Gastrocnemius medialis (tissue), 4 donors: ENCODE data around the gene MAPK8IP3. TPM values are rescaled to one million over a fixed set of nuclear protein-coding genes. Genes with fewer than 3 reads are reported as not detected.
"Not testable (repeated sequence)": the region's sequence is repeated elsewhere in the genome, so short reads cannot be mapped to it uniquely, and the experiment has no call there.

ENCODE experiments used
- ATAC-seq, 2 donors: fragments of 150-250 bp; one replicate each; pipeline ENCODE4 v1.9.1; 2016
- DNase-seq, 2 donors: peaks; one replicate each; pipeline ENCODE4 v3.0.0-alpha.2; 2019
- H3K27ac ChIP-seq, 4 donors: fragments of 200-600 bp; sonication (generic); 1 replicate in 1 of 4; 2 replicates in 3 of 4; pipeline ENCODE4 v1.5.1; 2016 to 2018; ENCODE audit warnings: mild to moderate bottlenecking in 2 of 4, moderate library complexity in 1 of 4
- H3K27me3 ChIP-seq, 3 donors: fragments of 200-600 bp; sonication (generic) in 2 of 3; 1 replicate in 1 of 3; 2 replicates in 2 of 3; pipeline versions ENCODE4 v1.5.1 to v1.6.0; 2016 to 2019; ENCODE audit warnings: mild to moderate bottlenecking in 1 of 3, moderate library complexity in 1 of 3
- H3K36me3 ChIP-seq, 2 donors: fragments of 200-600 bp; sonication (generic) in 1 of 2; one replicate each; pipeline ENCODE4 v1.5.1; 2017 to 2018
- H3K4me1 ChIP-seq, 2 donors: fragments of 200-600 bp; sonication (generic) in 1 of 2; one replicate each; pipeline ENCODE4 v1.5.1; 2016 to 2017; ENCODE audit warnings: mild to moderate bottlenecking in 2 of 2
- H3K4me3 ChIP-seq, 4 donors: fragments of 200-600 bp; sonication (generic) in 3 of 4; 1 replicate in 1 of 4; 2 replicates in 3 of 4; pipeline ENCODE4 v1.5.1; 2016 to 2019; ENCODE audit warnings: mild to moderate bottlenecking in 2 of 4
- H3K9me3 ChIP-seq, 3 donors: fragments of 200-600 bp; sonication (generic) in 2 of 3; 1 replicate in 1 of 3; 2 replicates in 2 of 3; pipeline ENCODE4 v1.5.1; 2016 to 2019
- CTCF ChIP-seq, 5 experiments: fragments of 450-650 bp in 3 of 5; fragments of 200-600 bp in 2 of 5; sonication (generic) in 2 of 5; IDR thresholded peaks in 4 of 5; conservative IDR thresholded peaks in 1 of 5; 1 replicate in 4 of 5; 2 replicates in 1 of 5; pipeline ENCODE4 v1.5.1; 2016 to 2019; ENCODE audit warnings: antibody characterized with exemption in 5 of 5, mild to moderate bottlenecking in 3 of 5, moderate library complexity in 3 of 5
- POLR2A ChIP-seq, 2 donors: fragments of 450-650 bp; IDR thresholded peaks; one replicate each; pipeline ENCODE4 v1.6.1; 2017; ENCODE audit warnings: antibody characterized with exemption in 2 of 2, mild to moderate bottlenecking in 2 of 2, moderate library complexity in 2 of 2
- in situ Hi-C, 4 donors: fragments of 200-750 bp; cut with MboI; loops; one replicate each; pipeline versions ENCODE4 v1.15.0 to v1.8.0; 2017; ENCODE audit warnings: low sequenced_read_pairs in 4 of 4
- intact Hi-C: fragments of 100-400 bp; cut with DNase I; formaldehyde crosslinking; loops from one replicate; pipeline ENCODE4 v1.15.1; 2023; ENCODE audit warnings: low total_unique reads
- total RNA-seq, 4 donors: library from RNA; depleted of rRNA; stranded (reverse); fragments of >200 nt; gene quantifications; one replicate each; pipeline versions ENCODE4 v1.1.0 to v1.2.3, GENCODE V29; 2016

Gene MAPK8IP3
- total RNA-seq, 4 donors from 2014 or later = 6.5 to 22.6 (median 13.9) TPM

GRCh38 chr16:1712791-1713261 is 6.8 kb downstream of the MAPK8IP3 start:
- intact Hi-C loops = no loop called here

GRCh38 chr16:1713331-1713730 is 7.3 kb downstream of the MAPK8IP3 start:
- Histone ChIP-seq H3K4me3 (no peak overlapping the region), H3K36me3 (no peaks in the 10 kb centered on the region), H3K4me1 (peaks cover 11% of the 10 kb centered on the region in 2 donors), H3K9me3 (no peaks in the 10 kb centered on the region), H3K27me3 (no peaks in the 10 kb centered on the region), H3K27ac (no peak overlapping the region)
- no peak for DNase-seq
- TF ChIP-seq POLR2A (IDR thresholded peaks at IDR 0.05) (no peak), CTCF (IDR thresholded peaks at IDR 0.05 in 4 of 5, conservative IDR thresholded peaks at IDR 0.05 in 1 of 5) (no peak)
- intact Hi-C loops = no loop called here
- in situ Hi-C loops = no loop called here
- no peak for ATAC-seq

More at GRCh38 chr16:1712791-1713261, 6.8 kb downstream of the MAPK8IP3 start:
- H3K4me1 ChIP-seq = peaks cover 15 to 16% of the 10 kb centered on the region in 2 donors
- H3K9me3 ChIP-seq = no peaks in the 10 kb centered on the region
- no peak overlapping the region for H3K4me3 ChIP-seq
- H3K27me3 ChIP-seq = no peaks in the 10 kb centered on the region
- TF ChIP-seq POLR2A (IDR thresholded peaks at IDR 0.05) = no peak
- no peak for TF ChIP-seq CTCF (IDR thresholded peaks at IDR 0.05 in 4 of 5, conservative IDR thresholded peaks at IDR 0.05 in 1 of 5)
- in situ Hi-C loops = no loop called here
- no peak for DNase-seq
- no peaks in the 10 kb centered on the region for H3K36me3 ChIP-seq
- no peak overlapping the region for H3K27ac ChIP-seq
- no peak for ATAC-seq

GRCh38 chr16:1713933-1714332 is 7.9 kb downstream of the MAPK8IP3 start:
- in situ Hi-C loops (no loop called here), intact Hi-C loops (no loop called here)
- no peak for TF ChIP-seq CTCF (IDR thresholded peaks at IDR 0.05 in 4 of 5, conservative IDR thresholded peaks at IDR 0.05 in 1 of 5)
- TF ChIP-seq POLR2A (IDR thresholded peaks at IDR 0.05) = no peak
- no peak for ATAC-seq
- no peaks in the 10 kb centered on the region for H3K36me3 ChIP-seq
- H3K4me3 ChIP-seq = no peak overlapping the region
- DNase-seq = no peak
- H3K27me3 ChIP-seq = no peaks in the 10 kb centered on the region
- peaks cover 9 to 11% of the 10 kb centered on the region in 2 donors for H3K4me1 ChIP-seq
- H3K9me3 ChIP-seq = no peaks in the 10 kb centered on the region
- no peak overlapping the region for H3K27ac ChIP-seq

- TF ChIP-seq POLR2A (IDR thresholded peaks at IDR 0.05) (no peak), CTCF (IDR thresholded peaks at IDR 0.05 in 4 of 5, conservative IDR thresholded peaks at IDR 0.05 in 1 of 5) (no peak)
- no peaks in the 10 kb centered on the region for H3K36me3 ChIP-seq
- intact Hi-C loops = no loop called here
- H3K9me3 ChIP-seq = no peaks in the 10 kb centered on the region
- ATAC-seq (no peak), DNase-seq (no peak)
- no peak overlapping the region for H3K4me3 ChIP-seq
- in situ Hi-C loops = no loop called here
- peaks cover 11% of the 10 kb centered on the region in 2 donors for H3K4me1 ChIP-seq
- H3K27ac ChIP-seq = no peak overlapping the region
- H3K27me3 ChIP-seq = no peaks in the 10 kb centered on the region
Measured at GRCh38 chr16:1715220-1715619, 9.2 kb downstream of the MAPK8IP3 start.

GRCh38 chr16:1718236-1718635 is 12.2 kb downstream of the MAPK8IP3 start:
- Histone ChIP-seq H3K27ac (peak overlapping the region; percentile 42 to 66 (median 46)), H3K4me1 (peaks cover 21 to 30% of the 10 kb centered on the region in 2 donors)
- H3K9me3 ChIP-seq, H3K4me3 ChIP-seq, intact Hi-C loops, in situ Hi-C loops, H3K27me3 ChIP-seq, H3K36me3 ChIP-seq: not testable (repeated sequence)
- DNase-seq = peak in 1 of 2 donors; percentile 66
- ATAC-seq = peak in 1 of 2 donors; percentile 28

GRCh38 chr16:1719559-1720229 is 13.7 kb downstream of the MAPK8IP3 start:
- H3K9me3 ChIP-seq, intact Hi-C loops, H3K4me3 ChIP-seq, H3K27me3 ChIP-seq, in situ Hi-C loops, ATAC-seq, DNase-seq, H3K36me3 ChIP-seq: not testable (repeated sequence)
- peak overlapping the region in 1 of 4 donors; percentile 31 for H3K27ac ChIP-seq
- peaks cover 26 to 36% of the 10 kb centered on the region in 2 donors for H3K4me1 ChIP-seq
